ENCODE measurements around the gene SIX3.

The SIX3 gene

DNA sequence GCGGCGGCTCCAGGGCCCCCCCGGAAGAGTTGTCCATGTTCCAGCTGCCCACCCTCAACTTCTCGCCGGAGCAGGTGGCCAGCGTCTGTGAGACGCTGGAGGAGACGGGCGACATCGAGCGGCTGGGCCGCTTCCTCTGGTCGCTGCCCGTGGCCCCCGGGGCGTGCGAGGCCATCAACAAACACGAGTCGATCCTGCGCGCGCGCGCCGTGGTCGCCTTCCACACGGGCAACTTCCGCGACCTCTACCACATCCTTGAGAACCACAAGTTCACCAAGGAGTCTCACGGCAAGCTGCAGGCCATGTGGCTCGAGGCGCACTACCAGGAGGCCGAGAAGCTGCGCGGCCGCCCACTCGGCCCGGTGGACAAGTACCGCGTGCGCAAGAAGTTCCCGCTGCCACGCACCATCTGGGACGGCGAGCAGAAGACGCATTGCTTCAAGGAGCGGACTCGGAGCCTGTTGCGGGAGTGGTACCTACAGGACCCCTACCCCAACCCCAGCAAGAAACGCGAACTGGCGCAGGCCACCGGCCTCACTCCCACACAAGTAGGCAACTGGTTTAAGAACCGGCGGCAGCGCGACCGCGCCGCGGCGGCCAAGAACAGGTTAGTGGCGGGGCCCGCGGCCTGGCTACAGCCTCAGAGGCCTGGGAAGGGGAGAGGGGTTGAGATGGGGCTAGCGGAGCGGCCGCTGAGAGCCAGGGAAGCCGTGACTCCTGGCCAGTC, 965 bp downstream of the SIX3 start:
- H3K4me3 ChIP-seq (ENCODE audit: low read length in 2 of 2): peak overlapping the region; percentile 34 to 91
- DNase-seq (ENCODE audit: low spot score): no peak
- no CpG with 5 or more reads among the region's 69 CpGs for WGBS, 2 donors (ENCODE audit: extremely low coverage in 2 of 2, insufficient read length in 2 of 2, insufficient replicate concordance in 1 of 2)
- peak overlapping the region; percentile 93 for H2AFZ ChIP-seq (ENCODE audit: low read length)
- H2BK120ac ChIP-seq (ENCODE audit: low read depth, low read length): peak overlapping the region; percentile 56
- H2BK12ac ChIP-seq (ENCODE audit: low read length): peak overlapping the region; percentile 67
- peak overlapping the region; percentile 68 for H4K91ac ChIP-seq (ENCODE audit: low read depth, low read length, poor library complexity)
- peak overlapping the region; percentile 97 for H2BK15ac ChIP-seq (ENCODE audit: low read length)
- H3K9ac ChIP-seq (ENCODE audit: low read depth, low read length, poor library complexity): peak overlapping the region; percentile 100
- peak overlapping the region; percentile 84 for H3K4me2 ChIP-seq (ENCODE audit: insufficient read depth, low read length, poor library complexity, severe bottlenecking)
- H3K18ac ChIP-seq (ENCODE audit: low read length): peak overlapping the region; percentile 98
- peaks cover 0 to 15% of the 10 kb centered on the region in 2 donors for H3K9me3 ChIP-seq (replicated peaks in 1 of 2; ENCODE audit: control insufficient read depth in 2 of 2, insufficient read depth in 1 of 2, low read depth in 1 of 2, low read length in 2 of 2)
- H3K79me1 ChIP-seq (ENCODE audit: low read depth, low read length): peaks cover 6% of the 10 kb centered on the region
- peaks cover 15 to 22% of the 10 kb centered on the region in 2 donors for H3K4me1 ChIP-seq (ENCODE audit: control insufficient read depth in 2 of 2, insufficient read depth in 1 of 2, low read depth in 1 of 2, low read length in 2 of 2)
- peak overlapping the region; percentile 96 for H2AK5ac ChIP-seq (ENCODE audit: low read depth, low read length)
- H3K23ac ChIP-seq (ENCODE audit: low read depth, low read length, poor library complexity): peak overlapping the region; percentile 83
- H2BK5ac ChIP-seq (ENCODE audit: low read length): peak overlapping the region; percentile 99
- H3K36me3 ChIP-seq (replicated peaks in 1 of 2; ENCODE audit: control insufficient read depth in 2 of 2, insufficient read depth in 2 of 2, low read length in 2 of 2): peaks cover 0 to 9% of the 10 kb centered on the region in 2 donors
- no peak overlapping the region for H4K8ac ChIP-seq (ENCODE audit: low read depth, low read length)
- peak overlapping the region; percentile 27 for H3K4ac ChIP-seq (ENCODE audit: low read length)
- H3K14ac ChIP-seq (ENCODE audit: low read length): peak overlapping the region; percentile 77
- peaks cover 0 to 99% (median 0%) of the 10 kb centered on the region in 3 experiments for H3K27me3 ChIP-seq (ENCODE audit: control insufficient read depth in 3 of 3, insufficient read depth in 3 of 3, low read depth in 1 of 3, low read length in 3 of 3)
- H3K27ac ChIP-seq (replicated peaks; ENCODE audit: low read length): peak overlapping the region; percentile 99

- H2AK5ac ChIP-seq (ENCODE audit: low read depth, low read length): peak overlapping the region; percentile 96
- no peak for DNase-seq (ENCODE audit: low spot score)
- H2BK12ac ChIP-seq (ENCODE audit: low read length): no peak overlapping the region
- no peak overlapping the region for H4K8ac ChIP-seq (ENCODE audit: low read depth, low read length)
- H3K79me1 ChIP-seq (ENCODE audit: low read depth, low read length): peaks cover 6% of the 10 kb centered on the region
- peak overlapping the region; percentile 98 for H3K18ac ChIP-seq (ENCODE audit: low read length)
- H3K4me2 ChIP-seq (ENCODE audit: insufficient read depth, low read length, poor library complexity, severe bottlenecking): peak overlapping the region; percentile 84
- H4K91ac ChIP-seq (ENCODE audit: low read depth, low read length, poor library complexity): no peak overlapping the region
- H2BK120ac ChIP-seq (ENCODE audit: low read depth, low read length): peak overlapping the region; percentile 56
- H3K9me3 ChIP-seq (replicated peaks in 1 of 2; ENCODE audit: control insufficient read depth in 2 of 2, insufficient read depth in 1 of 2, low read depth in 1 of 2, low read length in 2 of 2): peaks cover 0 to 15% of the 10 kb centered on the region in 2 donors
- no CpG with 5 or more reads among the region's 36 CpGs for WGBS, 2 donors (ENCODE audit: extremely low coverage in 2 of 2, insufficient read length in 2 of 2, insufficient replicate concordance in 1 of 2)
- H3K27me3 ChIP-seq (ENCODE audit: control insufficient read depth in 3 of 3, insufficient read depth in 3 of 3, low read depth in 1 of 3, low read length in 3 of 3): peaks cover 0 to 99% (median 0%) of the 10 kb centered on the region in 3 experiments
- peak overlapping the region; percentile 87 for H3K14ac ChIP-seq (ENCODE audit: low read length)
- peaks cover 0 to 13% of the 10 kb centered on the region in 2 donors for H3K36me3 ChIP-seq (replicated peaks in 1 of 2; ENCODE audit: control insufficient read depth in 2 of 2, insufficient read depth in 2 of 2, low read length in 2 of 2)
- peak overlapping the region; percentile 97 for H2BK15ac ChIP-seq (ENCODE audit: low read length)
- peak overlapping the region; percentile 100 for H3K9ac ChIP-seq (ENCODE audit: low read depth, low read length, poor library complexity)
- H2AFZ ChIP-seq (ENCODE audit: low read length): peak overlapping the region; percentile 93
- peak overlapping the region; percentile 34 to 91 for H3K4me3 ChIP-seq (ENCODE audit: low read length in 2 of 2)
- peaks cover 22% of the 10 kb centered on the region in 2 donors for H3K4me1 ChIP-seq (ENCODE audit: control insufficient read depth in 2 of 2, insufficient read depth in 1 of 2, low read depth in 1 of 2, low read length in 2 of 2)
- peak overlapping the region; percentile 83 for H3K23ac ChIP-seq (ENCODE audit: low read depth, low read length, poor library complexity)
- peak overlapping the region; percentile 58 for H3K4ac ChIP-seq (ENCODE audit: low read length)
- H3K27ac ChIP-seq (replicated peaks; ENCODE audit: low read length): peak overlapping the region; percentile 99
- H2BK5ac ChIP-seq (ENCODE audit: low read length): peak overlapping the region; percentile 99
These were observed 1.7 kb downstream of the SIX3 start for GRCh38 chr2:44943031-44943692.

DNA sequence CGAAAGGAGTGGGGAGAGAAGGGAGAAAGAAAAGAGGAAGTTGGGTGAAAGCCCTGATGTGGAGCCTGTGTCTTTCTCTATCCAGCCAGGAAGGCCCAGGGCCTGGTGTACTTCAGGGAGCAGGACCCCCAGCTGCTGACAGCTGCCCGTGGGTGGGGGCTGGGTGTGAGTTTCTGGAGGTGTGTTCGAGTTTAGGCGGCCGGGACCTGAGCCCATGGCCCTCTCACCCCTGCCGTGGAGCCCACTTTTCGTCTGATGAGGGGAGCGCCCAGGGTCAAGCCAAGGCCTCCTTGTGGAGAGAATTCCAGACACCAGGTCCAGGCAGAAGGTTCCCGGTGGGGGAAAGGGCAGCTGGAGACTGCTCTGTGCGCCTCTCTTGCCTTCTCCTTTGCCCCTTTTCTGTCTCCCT, 2.2 kb downstream of the SIX3 start:
- Histone ChIP-seq H3K4me1 (ENCODE audit: control insufficient read depth in 2 of 2, insufficient read depth in 1 of 2, low read depth in 1 of 2, low read length in 2 of 2) (peaks cover 22 to 26% of the 10 kb centered on the region in 2 donors), H3K79me1 (ENCODE audit: low read depth, low read length) (peaks cover 6% of the 10 kb centered on the region), H2AFZ (ENCODE audit: low read length) (peak overlapping the region; percentile 93), H4K8ac (ENCODE audit: low read depth, low read length) (no peak overlapping the region), H3K36me3 (replicated peaks in 1 of 2; ENCODE audit: control insufficient read depth in 2 of 2, insufficient read depth in 2 of 2, low read length in 2 of 2) (peaks cover 0 to 15% of the 10 kb centered on the region in 2 donors), H3K4ac (ENCODE audit: low read length) (no peak overlapping the region), H3K4me3 (ENCODE audit: low read length in 2 of 2) (peak overlapping the region; percentile 34 to 91), H3K18ac (ENCODE audit: low read length) (peak overlapping the region; percentile 98), H3K23ac (ENCODE audit: low read depth, low read length, poor library complexity) (peak overlapping the region; percentile 59), H2AK5ac (ENCODE audit: low read depth, low read length) (no peak overlapping the region), H3K9me3 (replicated peaks in 1 of 2; ENCODE audit: control insufficient read depth in 2 of 2, insufficient read depth in 1 of 2, low read depth in 1 of 2, low read length in 2 of 2) (peaks cover 0 to 15% of the 10 kb centered on the region in 2 donors), H2BK12ac (ENCODE audit: low read length) (no peak overlapping the region), H3K14ac (ENCODE audit: low read length) (peak overlapping the region; percentile 17), H2BK15ac (ENCODE audit: low read length) (no peak overlapping the region), H4K91ac (ENCODE audit: low read depth, low read length, poor library complexity) (no peak overlapping the region), H3K27ac (replicated peaks; ENCODE audit: low read length) (peak overlapping the region; percentile 99), H2BK5ac (ENCODE audit: low read length) (peak overlapping the region; percentile 99), H3K9ac (ENCODE audit: low read depth, low read length, poor library complexity) (peak overlapping the region; percentile 100), H3K27me3 (ENCODE audit: control insufficient read depth in 3 of 3, insufficient read depth in 3 of 3, low read depth in 1 of 3, low read length in 3 of 3) (peaks cover 0 to 99% (median 0%) of the 10 kb centered on the region in 3 experiments), H3K4me2 (ENCODE audit: insufficient read depth, low read length, poor library complexity, severe bottlenecking) (peak overlapping the region; percentile 84), H2BK120ac (ENCODE audit: low read depth, low read length) (peak overlapping the region; percentile 24)
- no CpG with 5 or more reads among the region's 10 CpGs for WGBS, 2 donors (ENCODE audit: extremely low coverage in 2 of 2, insufficient read length in 2 of 2, insufficient replicate concordance in 1 of 2)
- DNase-seq (ENCODE audit: low spot score): no peak

Measured in neuronal stem cell (in vitro differentiated cells).